PC-3 (cell line): Measurements from ENCODE around the gene TBXAS1. TPM values are rescaled to one million over a fixed set of nuclear protein-coding genes. Genes with fewer than 3 reads are reported as not detected.

Source experiments
- ATAC-seq: fragments of 200-7000 bp; cut with Tn5 transposase; 2 replicates; pipeline ENCODE4 v1.9.1; 2020; ENCODE audit warnings: mild to moderate bottlenecking, moderate library complexity
- BruUV-seq: library from RNA; stranded (reverse); fragments of 400-500 nt; replicated peaks from 2 replicates; lab custom pipeline; 2021; lab: Mats Ljungman, UMichigan
- CTCF ChIA-PET: fragments of 300-600 bp; sonication (Branson Sonifier 250); formaldehyde crosslinking; loops from one replicate; lab custom pipeline; 2022; ENCODE audit warnings: antibody characterized with exemption; lab: Charles Lee
- POLR2A ChIA-PET: fragments of 300-600 bp; sonication (Branson Sonifier 250); formaldehyde crosslinking; loops from one replicate; lab custom pipeline; 2022; ENCODE audit warnings: antibody characterized with exemption; ENCODE audit not compliant: unreplicated experiment; lab: Charles Lee
- DNase-seq: peaks from one replicate; pipeline ENCODE4 v3.0.0-alpha.2; 2015
- H2AFZ ChIP-seq: fragments of 300-600 bp; sonication (generic); 2 replicates; pipeline ENCODE4 v1.6.0; 2016; ENCODE audit warnings: antibody characterized with exemption, low read length
- H3F3A ChIP-seq: fragments of 300-600 bp; sonication (generic); one replicate; pipeline ENCODE4 v1.6.0; 2017; ENCODE audit warnings: antibody characterized with exemption, low read length, control low read depth, mild to moderate bottlenecking; ENCODE audit not compliant: unreplicated experiment
- H3K27ac ChIP-seq: fragments of 300-600 bp; sonication (generic); 2 replicates; pipeline ENCODE4 v1.5.1; 2016; ENCODE audit warnings: mild to moderate bottlenecking, low read length
- H3K27me3 ChIP-seq: fragments of 300-600 bp; sonication (generic); 2 replicates; pipeline ENCODE4 v1.6.1; 2016; ENCODE audit warnings: low read length, mixed read lengths
- H3K36me3 ChIP-seq: fragments of 300-600 bp; sonication (generic); 2 replicates; pipeline ENCODE4 v1.6.1; 2016; ENCODE audit warnings: low read depth, mixed run types, low read length, mixed read lengths
- H3K4me1 ChIP-seq: fragments of 300-600 bp; sonication (generic); 2 replicates; pipeline ENCODE4 v1.5.1; 2016; ENCODE audit warnings: low read length; ENCODE audit not compliant: insufficient read depth
- H3K4me2 ChIP-seq: fragments of 300-600 bp; sonication (generic); 2 replicates; pipeline ENCODE4 v1.6.0; 2016; ENCODE audit warnings: low read length
- H3K4me3 ChIP-seq: fragments of 300-600 bp; sonication (generic); 2 replicates; pipeline ENCODE4 v1.5.1; 2016; ENCODE audit warnings: mild to moderate bottlenecking, low read length, mixed read lengths
- H3K79me2 ChIP-seq: fragments of 300-600 bp; sonication (generic); 2 replicates; pipeline ENCODE4 v1.6.1; 2017; ENCODE audit warnings: low read length, mixed read lengths
- H3K9ac ChIP-seq: fragments of 300-600 bp; sonication (generic); 2 replicates; pipeline ENCODE4 v1.6.0; 2016; ENCODE audit warnings: mild to moderate bottlenecking, low read length
- H3K9me2 ChIP-seq: fragments of 300-600 bp; sonication (generic); replicated peaks from 2 replicates; pipeline ENCODE4 v1.6.1; 2016; ENCODE audit warnings: mixed run types, low read length, mixed read lengths
- H3K9me3 ChIP-seq: fragments of 300-600 bp; sonication (generic); 2 replicates; pipeline ENCODE4 v1.6.1; 2016; ENCODE audit warnings: low read length, mixed read lengths
- H4K20me1 ChIP-seq: fragments of 300-600 bp; sonication (generic); 2 replicates; pipeline ENCODE4 v1.6.1; 2016; ENCODE audit warnings: low read length, mixed read lengths
- EZH2 ChIP-seq: fragments of 300-600 bp; sonication (generic); IDR thresholded peaks from one replicate; pipeline ENCODE4 v1.6.1; 2017; ENCODE audit warnings: antibody characterized with exemption, mild to moderate bottlenecking, low read length; ENCODE audit not compliant: unreplicated experiment
- EZH2phosphoT487 ChIP-seq: fragments of 300-600 bp; sonication (generic); IDR thresholded peaks from 2 replicates; pipeline ENCODE4 v1.6.1; 2018; ENCODE audit warnings: mild to moderate bottlenecking, antibody characterized with exemption, low read length, borderline replicate concordance
- intact Hi-C: fragments of 100-400 bp; cut with micrococcal nuclease; formaldehyde crosslinking; loops from 2 replicates; pipeline ENCODE4 v1.9.0; 2023
- total RNA-seq: library from RNA; depleted of rRNA; stranded (reverse); fragments of >200 nt; gene quantifications from 2 replicates; pipeline ENCODE4 v1.2.3, GENCODE V29; 2014
- TF ChIP-seq, protein P1 (sequence below): fragments of 300-600 bp; sonication (generic); conservative IDR thresholded peaks from 2 replicates; pipeline ENCODE4 v1.5.1; 2017; ENCODE audit warnings: antibody characterized with exemption, low read depth, mild to moderate bottlenecking, low read length

The TBXAS1 gene
- total RNA-seq, 1 experiment from 2014 or later: 21.8 TPM

DNA sequence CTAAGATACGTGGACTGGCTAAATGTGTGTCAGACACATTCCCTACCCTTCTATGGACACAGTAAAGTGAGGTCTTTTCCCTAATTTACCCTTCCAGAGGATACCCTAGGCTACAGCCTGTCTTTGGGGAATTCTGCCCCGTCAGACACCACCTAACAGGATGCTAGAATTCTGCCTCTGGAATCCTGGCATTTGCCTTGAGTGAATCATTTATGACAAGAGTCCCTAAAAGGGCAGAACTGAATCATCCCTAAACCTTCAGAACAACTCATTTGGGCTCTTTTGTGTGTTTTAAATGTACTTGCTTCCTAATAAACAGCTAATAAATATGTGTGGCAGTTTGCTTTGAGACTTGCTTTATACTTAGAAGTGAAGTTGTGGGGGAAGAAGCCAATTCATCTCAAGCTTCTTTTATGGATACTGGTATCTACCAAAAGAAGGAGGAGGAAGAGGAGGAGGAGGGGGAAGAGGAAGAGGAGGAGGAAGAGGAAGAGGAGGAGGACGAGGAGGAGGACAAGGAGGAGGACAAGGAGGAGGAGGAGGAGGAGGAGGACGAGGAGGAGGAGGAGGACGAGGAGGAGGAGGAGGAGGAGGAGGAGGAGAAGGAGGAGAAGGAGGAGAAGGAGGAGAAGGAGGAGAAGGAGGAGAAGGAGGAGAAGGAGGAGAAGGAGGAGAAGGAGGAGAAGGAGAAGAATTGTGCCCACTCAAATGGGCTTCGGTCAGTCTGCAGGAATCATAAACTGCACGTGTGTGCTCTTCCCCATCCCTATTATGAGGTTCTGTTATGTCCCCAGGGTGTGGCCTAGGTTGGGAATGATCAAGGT lies 206.5 kb downstream of the TBXAS1 start:
- Histone ChIP-seq H3K9me2 (no peaks in the 10 kb centered on the region), H4K20me1 (no peaks in the 10 kb centered on the region), H3K27me3 (no peaks in the 10 kb centered on the region), H2AFZ (no peak overlapping the region), H3K27ac (peak overlapping the region; percentile 45), H3K36me3 (peaks cover 5% of the 10 kb centered on the region), H3F3A (no peaks in the 10 kb centered on the region), H3K4me2 (peak overlapping the region; percentile 67), H3K79me2 (no peaks in the 10 kb centered on the region), H3K4me3 (no peak overlapping the region), H3K9me3 (no peaks in the 10 kb centered on the region), H3K9ac (no peak overlapping the region), H3K4me1 (peaks cover 33% of the 10 kb centered on the region)
- POLR2A ChIA-PET: interaction anchor here (0.6 to 0.7 kb wide), 2 partner anchors 143 to 281 kb away, joined by 3 read pairs; no protein-coding TSS in a partner anchor
- DNase-seq: peak; percentile 89
- TF ChIP-seq EZH2 (no peak), EZH2phosphoT487 (no peak)
- no TSS peak for BruUV-seq
- CTCF ChIA-PET: interaction anchor here (0.6 kb wide), 1 partner anchor 19 kb away, joined by 5 read pairs; no protein-coding TSS in a partner anchor
- ATAC-seq: peak; percentile 86
- intact Hi-C loops: loop anchor here (1.0 kb wide), 1 partner anchor 24 kb away; no protein-coding TSS in a partner anchor

DNA sequence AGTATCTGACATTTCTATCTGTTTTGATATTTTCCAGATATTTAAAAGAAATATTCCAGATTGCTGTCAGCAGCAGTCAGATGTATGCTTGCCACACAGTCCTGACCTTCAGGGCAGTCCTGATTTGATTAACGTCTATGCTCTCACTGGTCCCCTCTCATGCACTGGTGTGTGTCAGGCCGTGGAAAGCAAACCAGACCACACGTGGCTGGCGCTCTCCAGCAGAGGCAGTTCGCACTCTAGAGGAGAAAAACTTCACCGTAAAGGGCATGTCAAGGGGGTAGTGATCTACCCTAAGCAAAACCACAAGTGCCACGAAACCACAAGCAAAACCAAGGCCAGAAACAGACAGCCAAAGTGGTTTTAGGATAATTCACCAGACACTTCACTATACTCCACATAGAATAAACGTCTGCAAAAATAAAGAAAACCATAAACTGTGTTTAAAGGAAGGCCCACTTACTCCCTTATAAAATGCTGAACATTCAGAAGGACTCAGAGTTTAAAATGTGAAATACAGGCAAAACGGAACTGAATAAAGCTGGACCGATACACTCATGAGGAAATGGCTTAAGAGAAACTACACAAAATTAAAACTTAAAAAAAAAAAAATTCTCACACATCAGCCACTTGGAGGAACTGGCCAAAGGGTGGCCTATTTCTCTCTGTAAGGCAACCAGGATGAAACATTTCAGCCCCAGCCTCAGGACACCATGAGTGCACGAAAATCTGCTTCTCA lies 207.3 kb downstream of the TBXAS1 start:
- intact Hi-C loops: no loop called here
- peaks cover 5% of the 10 kb centered on the region for H3K36me3 ChIP-seq

GRCh38 chr7:140039066-140039465 lies 210.0 kb downstream of the TBXAS1 start:
- H3K36me3 ChIP-seq: peaks cover under 1% of the 10 kb centered on the region; the same call in 1 of the 2 replicates
- H3K4me1 ChIP-seq: peaks cover 17% of the 10 kb centered on the region
- CTCF ChIA-PET: no interaction called here
- intact Hi-C loops: no loop called here
- H4K20me1 ChIP-seq: no peaks in the 10 kb centered on the region
- H3K9me2 ChIP-seq: no peaks in the 10 kb centered on the region
- H3K27ac ChIP-seq: no peak overlapping the region
- POLR2A ChIA-PET: no interaction called here
- no peak overlapping the region for H3K4me3 ChIP-seq
- no peaks in the 10 kb centered on the region for H3K9me3 ChIP-seq
- no peaks in the 10 kb centered on the region for H3K79me2 ChIP-seq
- ATAC-seq (no peak), DNase-seq (no peak)
- H3F3A ChIP-seq: no peaks in the 10 kb centered on the region
- TF ChIP-seq, protein P1, sequence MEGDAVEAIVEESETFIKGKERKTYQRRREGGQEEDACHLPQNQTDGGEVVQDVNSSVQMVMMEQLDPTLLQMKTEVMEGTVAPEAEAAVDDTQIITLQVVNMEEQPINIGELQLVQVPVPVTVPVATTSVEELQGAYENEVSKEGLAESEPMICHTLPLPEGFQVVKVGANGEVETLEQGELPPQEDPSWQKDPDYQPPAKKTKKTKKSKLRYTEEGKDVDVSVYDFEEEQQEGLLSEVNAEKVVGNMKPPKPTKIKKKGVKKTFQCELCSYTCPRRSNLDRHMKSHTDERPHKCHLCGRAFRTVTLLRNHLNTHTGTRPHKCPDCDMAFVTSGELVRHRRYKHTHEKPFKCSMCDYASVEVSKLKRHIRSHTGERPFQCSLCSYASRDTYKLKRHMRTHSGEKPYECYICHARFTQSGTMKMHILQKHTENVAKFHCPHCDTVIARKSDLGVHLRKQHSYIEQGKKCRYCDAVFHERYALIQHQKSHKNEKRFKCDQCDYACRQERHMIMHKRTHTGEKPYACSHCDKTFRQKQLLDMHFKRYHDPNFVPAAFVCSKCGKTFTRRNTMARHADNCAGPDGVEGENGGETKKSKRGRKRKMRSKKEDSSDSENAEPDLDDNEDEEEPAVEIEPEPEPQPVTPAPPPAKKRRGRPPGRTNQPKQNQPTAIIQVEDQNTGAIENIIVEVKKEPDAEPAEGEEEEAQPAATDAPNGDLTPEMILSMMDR: no peak
- TF ChIP-seq EZH2 (no peak), EZH2phosphoT487 (no peak)
- H3K9ac ChIP-seq: no peak overlapping the region
- no TSS peak for BruUV-seq
- no peak overlapping the region for H2AFZ ChIP-seq
- H3K27me3 ChIP-seq: no peaks in the 10 kb centered on the region
- no peak overlapping the region for H3K4me2 ChIP-seq

More for the DNA sequence above, 207.3 kb downstream of the TBXAS1 start:
- Histone ChIP-seq H3K27me3 (no peaks in the 10 kb centered on the region), H3K9me3 (no peaks in the 10 kb centered on the region), H4K20me1 (no peaks in the 10 kb centered on the region), H2AFZ (no peak overlapping the region), H3K4me1 (peaks cover 33% of the 10 kb centered on the region), H3K79me2 (no peaks in the 10 kb centered on the region), H3K4me3 (no peak overlapping the region), H3F3A (no peaks in the 10 kb centered on the region), H3K9me2 (no peaks in the 10 kb centered on the region), H3K9ac (no peak overlapping the region), H3K27ac (peak overlapping the region; percentile 45), H3K4me2 (peak overlapping the region; percentile 67)
- peak; percentile 4; the same call in 1 of the 2 replicates for ATAC-seq
- ChIA-PET CTCF (no interaction called here), POLR2A (no interaction called here)
- TF ChIP-seq EZH2: no peak
- TF ChIP-seq, protein P1: no peak
- no peak for DNase-seq
- BruUV-seq: no TSS peak
